H7 (cell line): ENCODE results near the gene PTPA. TPM values are rescaled to one million over a fixed set of nuclear protein-coding genes. Genes with fewer than 3 reads are reported as not detected.
"Not testable (repeated sequence)": the region's sequence is repeated elsewhere in the genome, so short reads cannot be mapped to it uniquely, and the experiment has no call there.

Experiments used
- DNase-seq: peaks from one replicate; pipeline ENCODE4 v3.0.0; 2012
- H3K27me3 ChIP-seq: 2 replicates; pipeline ENCODE4 v1.6.0; 2011; ENCODE audit warnings: mild to moderate bottlenecking, low read length; ENCODE audit not compliant: control insufficient read depth, insufficient read depth
- H3K36me3 ChIP-seq: replicated peaks from 2 replicates; pipeline ENCODE4 v1.5.1; 2011; ENCODE audit warnings: low read length; ENCODE audit not compliant: control insufficient read depth, insufficient read depth
- H3K4me3 ChIP-seq: 2 replicates; pipeline ENCODE4 v1.5.1; 2011; ENCODE audit warnings: low read depth, mild to moderate bottlenecking, control low read depth, low read length, moderate library complexity; ENCODE audit not compliant: insufficient read depth
- total RNA-seq: library from RNA; depleted of rRNA; stranded (reverse); fragments of >200 nt; shearing (Covaris generic); gene quantifications from 2 replicates; pipeline ENCODE4 v1.2.3, GENCODE V29; 2014

The PTPA gene
- total RNA-seq, 1 experiment from 2014 or later, result 166 TPM

- H3K27me3 ChIP-seq, result no peaks in the 10 kb centered on the region
- peaks cover 10% of the 10 kb centered on the region for H3K36me3 ChIP-seq
Observed at GRCh38 chr9:129145316-129145715, 34.1 kb downstream of the PTPA start.

GRCh38 chr9:129145841-129146292, 34.7 kb downstream of the PTPA start:
- peaks cover 10% of the 10 kb centered on the region for H3K36me3 ChIP-seq
- no peak overlapping the region for H3K4me3 ChIP-seq
- DNase-seq, result peak; percentile 96
- H3K27me3 ChIP-seq, result no peaks in the 10 kb centered on the region

More at GRCh38 chr9:129145316-129145715, 34.1 kb downstream of the PTPA start:
- H3K4me3 ChIP-seq, result no peak overlapping the region
- DNase-seq, result no peak

- no peak overlapping the region for H3K4me3 ChIP-seq
- DNase-seq, result peak; percentile 74
- H3K36me3 ChIP-seq, result peaks cover 9% of the 10 kb centered on the region
- no peaks in the 10 kb centered on the region for H3K27me3 ChIP-seq
Observed at GRCh38 chr9:129146441-129146941, 35.3 kb downstream of the PTPA start.

- Histone ChIP-seq H3K36me3 (peaks cover 9% of the 10 kb centered on the region), H3K27me3 (no peaks in the 10 kb centered on the region), H3K4me3 (no peak overlapping the region)
- peak; percentile 42 for DNase-seq
Observed at GRCh38 chr9:129148463-129149204, 37.4 kb downstream of the PTPA start.

GRCh38 chr9:129149442-129149841, 38.2 kb downstream of the PTPA start:
- peaks cover 5% of the 10 kb centered on the region for H3K36me3 ChIP-seq
- H3K4me3 ChIP-seq, result no peak overlapping the region
- no peak for DNase-seq
- no peaks in the 10 kb centered on the region for H3K27me3 ChIP-seq

GRCh38 chr9:129150122-129150521, 38.9 kb downstream of the PTPA start:
- Histone ChIP-seq H3K27me3 (no peaks in the 10 kb centered on the region), H3K4me3 (no peak overlapping the region), H3K36me3 (peaks cover 5% of the 10 kb centered on the region)
- no peak for DNase-seq

GRCh38 chr9:129150672-129151211, 39.5 kb downstream of the PTPA start:
- DNase-seq, result no peak
- Histone ChIP-seq H3K36me3 (peaks cover 5% of the 10 kb centered on the region), H3K27me3 (no peaks in the 10 kb centered on the region), H3K4me3 (no peak overlapping the region)

GRCh38 chr9:129151469-129151868, 40.3 kb downstream of the PTPA start:
- no peak for DNase-seq

GRCh38 chr9:129154866-129155477, 43.8 kb downstream of the PTPA start:
- Histone ChIP-seq H3K36me3 (peaks cover 1% of the 10 kb centered on the region), H3K4me3 (no peak overlapping the region), H3K27me3 (no peaks in the 10 kb centered on the region)
- DNase-seq, result no peak

More at GRCh38 chr9:129151469-129151868, 40.3 kb downstream of the PTPA start:
- H3K36me3 ChIP-seq, result peaks cover 7% of the 10 kb centered on the region
- no peak overlapping the region for H3K4me3 ChIP-seq
- H3K27me3 ChIP-seq, result no peaks in the 10 kb centered on the region

GRCh38 chr9:129156163-129156562, 44.9 kb downstream of the PTPA start:
- H3K4me3 ChIP-seq, result no peak overlapping the region
- DNase-seq, result no peak
- no peaks in the 10 kb centered on the region for H3K27me3 ChIP-seq
- H3K36me3 ChIP-seq, result peaks cover 1% of the 10 kb centered on the region

GRCh38 chr9:129160712-129161533, 49.7 kb downstream of the PTPA start:
- no peak for DNase-seq
- H3K27me3 ChIP-seq, result no peaks in the 10 kb centered on the region
- H3K36me3 ChIP-seq, result peaks cover 1% of the 10 kb centered on the region; the same call in 1 of the 2 replicates
- H3K4me3 ChIP-seq, result no peak overlapping the region

- Histone ChIP-seq H3K27me3 (no peaks in the 10 kb centered on the region), H3K36me3 (no peaks in the 10 kb centered on the region), H3K4me3 (no peak overlapping the region)
- DNase-seq, result no peak
Observed at GRCh38 chr9:129161534-129161837, 50.3 kb downstream of the PTPA start.

GRCh38 chr9:129162497-129163197, 51.4 kb downstream of the PTPA start:
- Histone ChIP-seq H3K27me3 (no peaks in the 10 kb centered on the region), H3K4me3 (no peak overlapping the region), H3K36me3 (no peaks in the 10 kb centered on the region)
- peak; percentile 75 for DNase-seq

GRCh38 chr9:129163198-129163670, 52.0 kb downstream of the PTPA start:
- not testable (repeated sequence) for H3K36me3 ChIP-seq, DNase-seq, H3K4me3 ChIP-seq, H3K27me3 ChIP-seq
